ENCODE measurements around the gene RNF212B. TPM values are rescaled to one million over a fixed set of nuclear protein-coding genes. Genes with fewer than 3 reads are reported as not detected.

The RNF212B gene
- total and polyA plus RNA-seq, 2 of the 13 experiments (the other 11 are each of a cell fraction or from before 2014, with no cell fraction given) = 0.05 TPM; not detected in 1

DNA sequence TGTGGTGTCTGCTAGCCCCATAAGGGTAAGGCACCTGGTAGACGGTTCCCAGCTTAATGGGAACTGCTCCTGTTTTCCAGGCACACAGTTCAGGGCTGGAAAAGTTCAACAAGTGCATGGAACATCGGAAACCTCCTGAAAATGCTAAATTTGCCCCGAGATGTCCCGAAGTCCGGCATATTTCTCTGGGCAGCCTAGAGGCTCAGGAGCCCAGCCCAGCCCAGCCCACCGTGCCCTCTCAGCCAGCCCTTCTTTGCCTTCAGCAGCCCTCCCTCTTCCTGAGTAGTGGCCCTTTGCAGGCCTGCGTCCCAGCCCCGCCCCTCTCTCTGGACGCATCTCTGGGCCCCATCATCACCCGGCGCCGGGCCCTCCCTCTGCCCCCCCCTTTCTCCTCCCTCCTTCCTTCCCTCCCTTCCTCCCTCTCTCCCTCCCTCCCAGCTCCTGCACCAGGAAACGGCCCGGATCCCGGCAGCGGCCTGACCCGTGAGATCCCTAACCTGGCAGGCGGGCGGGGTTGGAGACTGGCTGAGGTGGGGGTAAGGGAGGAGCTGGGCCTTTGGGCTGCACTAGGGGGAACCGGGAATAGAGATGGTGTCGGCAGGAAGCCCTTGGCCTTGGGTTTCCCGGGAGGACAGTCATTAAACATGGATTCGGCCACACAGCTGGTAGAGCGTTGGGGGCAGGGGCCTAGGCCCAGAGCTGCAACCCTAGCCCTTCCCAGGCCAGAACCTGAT lies 68.8 kb downstream of the RNF212B start, which contains the start of gene BCL2L2 (continued):
- TF ChIP-seq ATAD3A (CRISPR knock-in tag; IDR thresholded peaks at IDR 0.05) = peak; percentile 76; the same call in 1 of the 2 replicates
- 0 out of 2 replicates have a peak, but pooled peaks have one; percentile 81 for TF ChIP-seq PBX3 (CRISPR knock-in tag; IDR thresholded peaks at IDR 0.05; ENCODE audit: borderline replicate concordance)
- no peak; the same call in 1 of the 2 replicates for TF ChIP-seq KLF6 (CRISPR knock-in tag; IDR thresholded peaks at IDR 0.05)
- TF ChIP-seq SYNCRIP (IDR thresholded peaks at IDR 0.05; ENCODE audit: insufficient read depth, low read depth, low read length) = no peak
- peak; percentile 85 for TF ChIP-seq MXD4 (CRISPR knock-in tag; IDR thresholded peaks at IDR 0.05)
- TF ChIP-seq ZNF550 (CRISPR knock-in tag; IDR thresholded peaks at IDR 0.05; ENCODE audit: borderline replicate concordance) = peak; percentile 93; the same call in 1 of the 2 replicates
- peak; percentile 67 for TF ChIP-seq NFYB (CRISPR knock-in tag; IDR thresholded peaks at IDR 0.05)
- peak; percentile 99 for TF ChIP-seq KDM5B (CRISPR knock-in tag; IDR thresholded peaks at IDR 0.05; ENCODE audit: borderline replicate concordance)
- TF ChIP-seq MAFF (IDR thresholded peaks at IDR 0.05; ENCODE audit: low read depth, low read length) = no peak
- TF ChIP-seq, protein P1, sequence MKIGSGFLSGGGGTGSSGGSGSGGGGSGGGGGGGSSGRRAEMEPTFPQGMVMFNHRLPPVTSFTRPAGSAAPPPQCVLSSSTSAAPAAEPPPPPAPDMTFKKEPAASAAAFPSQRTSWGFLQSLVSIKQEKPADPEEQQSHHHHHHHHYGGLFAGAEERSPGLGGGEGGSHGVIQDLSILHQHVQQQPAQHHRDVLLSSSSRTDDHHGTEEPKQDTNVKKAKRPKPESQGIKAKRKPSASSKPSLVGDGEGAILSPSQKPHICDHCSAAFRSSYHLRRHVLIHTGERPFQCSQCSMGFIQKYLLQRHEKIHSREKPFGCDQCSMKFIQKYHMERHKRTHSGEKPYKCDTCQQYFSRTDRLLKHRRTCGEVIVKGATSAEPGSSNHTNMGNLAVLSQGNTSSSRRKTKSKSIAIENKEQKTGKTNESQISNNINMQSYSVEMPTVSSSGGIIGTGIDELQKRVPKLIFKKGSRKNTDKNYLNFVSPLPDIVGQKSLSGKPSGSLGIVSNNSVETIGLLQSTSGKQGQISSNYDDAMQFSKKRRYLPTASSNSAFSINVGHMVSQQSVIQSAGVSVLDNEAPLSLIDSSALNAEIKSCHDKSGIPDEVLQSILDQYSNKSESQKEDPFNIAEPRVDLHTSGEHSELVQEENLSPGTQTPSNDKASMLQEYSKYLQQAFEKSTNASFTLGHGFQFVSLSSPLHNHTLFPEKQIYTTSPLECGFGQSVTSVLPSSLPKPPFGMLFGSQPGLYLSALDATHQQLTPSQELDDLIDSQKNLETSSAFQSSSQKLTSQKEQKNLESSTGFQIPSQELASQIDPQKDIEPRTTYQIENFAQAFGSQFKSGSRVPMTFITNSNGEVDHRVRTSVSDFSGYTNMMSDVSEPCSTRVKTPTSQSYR (CRISPR knock-in tag; IDR thresholded peaks at IDR 0.05; ENCODE audit: borderline replicate concordance) = peak; percentile 77
- TF ChIP-seq SMC3 (IDR thresholded peaks at IDR 0.05; ENCODE audit: low read length) = peak; percentile 14; the same call in 1 of the 2 replicates
- peak; percentile 98 for TF ChIP-seq ZNF556 (CRISPR knock-in tag; IDR thresholded peaks at IDR 0.05; ENCODE audit: borderline replicate concordance)
- peak; percentile 95 for TF ChIP-seq RBFOX2 (IDR thresholded peaks at IDR 0.05; ENCODE audit: low read depth, low read length)
- no peak; the same call in 1 of the 2 replicates for TF ChIP-seq HOXD1 (CRISPR knock-in tag; IDR thresholded peaks at IDR 0.05)
- TF ChIP-seq, protein P2, sequence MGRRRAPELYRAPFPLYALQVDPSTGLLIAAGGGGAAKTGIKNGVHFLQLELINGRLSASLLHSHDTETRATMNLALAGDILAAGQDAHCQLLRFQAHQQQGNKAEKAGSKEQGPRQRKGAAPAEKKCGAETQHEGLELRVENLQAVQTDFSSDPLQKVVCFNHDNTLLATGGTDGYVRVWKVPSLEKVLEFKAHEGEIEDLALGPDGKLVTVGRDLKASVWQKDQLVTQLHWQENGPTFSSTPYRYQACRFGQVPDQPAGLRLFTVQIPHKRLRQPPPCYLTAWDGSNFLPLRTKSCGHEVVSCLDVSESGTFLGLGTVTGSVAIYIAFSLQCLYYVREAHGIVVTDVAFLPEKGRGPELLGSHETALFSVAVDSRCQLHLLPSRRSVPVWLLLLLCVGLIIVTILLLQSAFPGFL (CRISPR knock-in tag; IDR thresholded peaks at IDR 0.05) = no peak
- peak; percentile 17; the same call in 1 of the 2 replicates for TF ChIP-seq KDM6A (CRISPR knock-in tag; IDR thresholded peaks at IDR 0.05; ENCODE audit: low read depth)
- no peak for TF ChIP-seq ZNF326 (CRISPR knock-in tag; IDR thresholded peaks at IDR 0.05; ENCODE audit: borderline replicate concordance)
- peak; percentile 43 for TF ChIP-seq ISL2 (CRISPR knock-in tag; IDR thresholded peaks at IDR 0.05)
- peak; percentile 98 for TF ChIP-seq ZNF619 (CRISPR knock-in tag; IDR thresholded peaks at IDR 0.05)
- TF ChIP-seq, protein P3, sequence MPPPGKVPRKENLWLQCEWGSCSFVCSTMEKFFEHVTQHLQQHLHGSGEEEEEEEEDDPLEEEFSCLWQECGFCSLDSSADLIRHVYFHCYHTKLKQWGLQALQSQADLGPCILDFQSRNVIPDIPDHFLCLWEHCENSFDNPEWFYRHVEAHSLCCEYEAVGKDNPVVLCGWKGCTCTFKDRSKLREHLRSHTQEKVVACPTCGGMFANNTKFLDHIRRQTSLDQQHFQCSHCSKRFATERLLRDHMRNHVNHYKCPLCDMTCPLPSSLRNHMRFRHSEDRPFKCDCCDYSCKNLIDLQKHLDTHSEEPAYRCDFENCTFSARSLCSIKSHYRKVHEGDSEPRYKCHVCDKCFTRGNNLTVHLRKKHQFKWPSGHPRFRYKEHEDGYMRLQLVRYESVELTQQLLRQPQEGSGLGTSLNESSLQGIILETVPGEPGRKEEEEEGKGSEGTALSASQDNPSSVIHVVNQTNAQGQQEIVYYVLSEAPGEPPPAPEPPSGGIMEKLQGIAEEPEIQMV (CRISPR knock-in tag; IDR thresholded peaks at IDR 0.05; ENCODE audit: low read depth) = no peak
- peak; percentile 79 for TF ChIP-seq ZKSCAN1 (IDR thresholded peaks at IDR 0.05; ENCODE audit: low read length)
- no peak for TF ChIP-seq ZNF562 (CRISPR knock-in tag; IDR thresholded peaks at IDR 0.05; ENCODE audit: borderline replicate concordance)
- peak; percentile 90; the same call in 1 of the 2 replicates for TF ChIP-seq FOXK1 (CRISPR knock-in tag; IDR thresholded peaks at IDR 0.05; ENCODE audit: borderline replicate concordance, low read depth)
- peak; percentile 94 for TF ChIP-seq KLF11 (CRISPR knock-in tag; IDR thresholded peaks at IDR 0.05)

All from HepG2 (cell line).